ENCODE measurements around the gene ERO1A. TPM values are rescaled to one million over a fixed set of nuclear protein-coding genes. Genes with fewer than 3 reads are reported as not detected.

ERO1A gene
- polyA plus RNA-seq, 1 donor from 2014 or later, result 45.7 TPM

DNA sequence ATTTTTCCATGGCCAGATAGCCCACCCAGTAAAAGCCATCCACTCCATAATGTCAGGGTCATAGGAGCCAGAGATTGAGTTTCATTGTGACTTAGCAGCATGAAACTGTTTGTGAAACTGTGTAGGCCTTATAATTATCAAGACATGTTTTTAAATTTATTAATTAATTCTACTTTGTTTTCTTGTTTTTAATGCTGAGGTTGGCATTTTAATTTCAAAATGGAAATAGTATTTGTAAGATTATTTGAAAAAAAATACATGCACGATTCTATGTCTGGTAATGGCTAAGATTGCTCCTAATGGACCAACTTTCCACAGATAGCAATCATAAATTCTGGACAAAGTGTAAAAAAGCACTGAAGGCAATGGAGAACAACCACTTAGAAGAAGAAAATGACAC, 75.7 kb downstream of the ERO1A start:
- Histone ChIP-seq H3K4me3 (ENCODE audit: low read length) (no peak overlapping the region), H3K9ac (ENCODE audit: low read length) (no peak overlapping the region), H3K9me3 (ENCODE audit: low read length) (no peaks in the 10 kb centered on the region), H3K36me3 (ENCODE audit: insufficient read depth, low read length) (peaks cover 4% of the 10 kb centered on the region), H2AFZ (ENCODE audit: low read depth, low read length) (no peak overlapping the region), H4K20me1 (ENCODE audit: insufficient read depth) (no peaks in the 10 kb centered on the region), H3K27me3 (ENCODE audit: insufficient read depth, low read depth, low read length) (no peaks in the 10 kb centered on the region), H3F3A (ENCODE audit: insufficient read depth, low read length, poor library complexity, severe bottlenecking) (no peaks in the 10 kb centered on the region), H3K79me2 (replicated peaks; ENCODE audit: insufficient read depth, low read length) (no peaks in the 10 kb centered on the region), H3K4me2 (ENCODE audit: low read length) (no peak overlapping the region), H3K9me2 (ENCODE audit: insufficient read depth, low read length) (no peaks in the 10 kb centered on the region), H3K27ac (ENCODE audit: low read length) (no peak overlapping the region)
- no peak for TF ChIP-seq EP300 (conservative IDR thresholded peaks at IDR 0.05; ENCODE audit: poor library complexity, severe bottlenecking)
- no peak for TF ChIP-seq RAD21 (conservative IDR thresholded peaks at IDR 0.05)
- TF ChIP-seq TAF1 (IDR thresholded peaks at IDR 0.05; ENCODE audit: low read depth), result no peak
- TF ChIP-seq POLR2AphosphoS5 (IDR thresholded peaks at IDR 0.05), result no peak
- TF ChIP-seq SMC3 (conservative IDR thresholded peaks at IDR 0.05; ENCODE audit: poor library complexity), result no peak
- TF ChIP-seq MXI1 (conservative IDR thresholded peaks at IDR 0.05; ENCODE audit: poor library complexity, severe bottlenecking), result no peak
- TF ChIP-seq CTCF (IDR thresholded peaks at IDR 0.05; ENCODE audit: poor library complexity, severe bottlenecking), result no peak
- TF ChIP-seq, protein P1, sequence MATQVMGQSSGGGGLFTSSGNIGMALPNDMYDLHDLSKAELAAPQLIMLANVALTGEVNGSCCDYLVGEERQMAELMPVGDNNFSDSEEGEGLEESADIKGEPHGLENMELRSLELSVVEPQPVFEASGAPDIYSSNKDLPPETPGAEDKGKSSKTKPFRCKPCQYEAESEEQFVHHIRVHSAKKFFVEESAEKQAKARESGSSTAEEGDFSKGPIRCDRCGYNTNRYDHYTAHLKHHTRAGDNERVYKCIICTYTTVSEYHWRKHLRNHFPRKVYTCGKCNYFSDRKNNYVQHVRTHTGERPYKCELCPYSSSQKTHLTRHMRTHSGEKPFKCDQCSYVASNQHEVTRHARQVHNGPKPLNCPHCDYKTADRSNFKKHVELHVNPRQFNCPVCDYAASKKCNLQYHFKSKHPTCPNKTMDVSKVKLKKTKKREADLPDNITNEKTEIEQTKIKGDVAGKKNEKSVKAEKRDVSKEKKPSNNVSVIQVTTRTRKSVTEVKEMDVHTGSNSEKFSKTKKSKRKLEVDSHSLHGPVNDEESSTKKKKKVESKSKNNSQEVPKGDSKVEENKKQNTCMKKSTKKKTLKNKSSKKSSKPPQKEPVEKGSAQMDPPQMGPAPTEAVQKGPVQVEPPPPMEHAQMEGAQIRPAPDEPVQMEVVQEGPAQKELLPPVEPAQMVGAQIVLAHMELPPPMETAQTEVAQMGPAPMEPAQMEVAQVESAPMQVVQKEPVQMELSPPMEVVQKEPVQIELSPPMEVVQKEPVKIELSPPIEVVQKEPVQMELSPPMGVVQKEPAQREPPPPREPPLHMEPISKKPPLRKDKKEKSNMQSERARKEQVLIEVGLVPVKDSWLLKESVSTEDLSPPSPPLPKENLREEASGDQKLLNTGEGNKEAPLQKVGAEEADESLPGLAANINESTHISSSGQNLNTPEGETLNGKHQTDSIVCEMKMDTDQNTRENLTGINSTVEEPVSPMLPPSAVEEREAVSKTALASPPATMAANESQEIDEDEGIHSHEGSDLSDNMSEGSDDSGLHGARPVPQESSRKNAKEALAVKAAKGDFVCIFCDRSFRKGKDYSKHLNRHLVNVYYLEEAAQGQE (IDR thresholded peaks at IDR 0.05; ENCODE audit: borderline replicate concordance), result no peak
- no peak for TF ChIP-seq EZH2 (IDR thresholded peaks at IDR 0.05; ENCODE audit: borderline replicate concordance, insufficient read depth, low read length, poor library complexity, severe bottlenecking)

GRCh38 chr14:52618602-52619001, 76.8 kb downstream of the ERO1A start:
- no peak overlapping the region for H3K27ac ChIP-seq (ENCODE audit: low read length)
- no peak overlapping the region for H2AFZ ChIP-seq (ENCODE audit: low read depth, low read length)
- H3K9ac ChIP-seq (ENCODE audit: low read length), result no peak overlapping the region
- H3K9me2 ChIP-seq (ENCODE audit: insufficient read depth, low read length), result no peaks in the 10 kb centered on the region
- no peak overlapping the region for H3K4me3 ChIP-seq (ENCODE audit: low read length)
- no peaks in the 10 kb centered on the region for H3K27me3 ChIP-seq (ENCODE audit: insufficient read depth, low read depth, low read length)
- no peaks in the 10 kb centered on the region for H3K79me2 ChIP-seq (replicated peaks; ENCODE audit: insufficient read depth, low read length)
- TF ChIP-seq SMC3 (conservative IDR thresholded peaks at IDR 0.05; ENCODE audit: poor library complexity) (no peak), EP300 (conservative IDR thresholded peaks at IDR 0.05; ENCODE audit: poor library complexity, severe bottlenecking) (no peak), CTCF (IDR thresholded peaks at IDR 0.05; ENCODE audit: poor library complexity, severe bottlenecking) (no peak), POLR2AphosphoS5 (IDR thresholded peaks at IDR 0.05) (no peak), EZH2 (IDR thresholded peaks at IDR 0.05; ENCODE audit: borderline replicate concordance, insufficient read depth, low read length, poor library complexity, severe bottlenecking) (no peak), TAF1 (IDR thresholded peaks at IDR 0.05; ENCODE audit: low read depth) (no peak), MXI1 (conservative IDR thresholded peaks at IDR 0.05; ENCODE audit: poor library complexity, severe bottlenecking) (no peak)
- no peaks in the 10 kb centered on the region for H3K9me3 ChIP-seq (ENCODE audit: low read length)
- H3K4me2 ChIP-seq (ENCODE audit: low read length), result no peak overlapping the region
- H4K20me1 ChIP-seq (ENCODE audit: insufficient read depth), result no peaks in the 10 kb centered on the region
- peaks cover 4% of the 10 kb centered on the region for H3K36me3 ChIP-seq (ENCODE audit: insufficient read depth, low read length)
- no peaks in the 10 kb centered on the region for H3F3A ChIP-seq (ENCODE audit: insufficient read depth, low read length, poor library complexity, severe bottlenecking)

Data from neural cell (in vitro differentiated cells).